B cell (primary cell): Measurements from ENCODE around the gene DENND4C. TPM values are rescaled to one million over a fixed set of nuclear protein-coding genes. Genes with fewer than 3 reads are reported as not detected.
"Not testable (repeated sequence)": the region's sequence is repeated elsewhere in the genome, so short reads cannot be mapped to it uniquely, and the experiment has no call there.

Experiments used
- ATAC-seq: fragments of 200-7000 bp; cut with Tn5 transposase; one replicate; pipeline ENCODE4 v1.10.0; 2021; ENCODE audit warnings: low read depth, mild to moderate bottlenecking, moderate number of reproducible peaks, moderate library complexity
- CTCF ChIA-PET: fragments of 350-600 bp; sonication (Branson Sonifier 250); formaldehyde crosslinking; loops from one replicate; lab custom pipeline; 2021; ENCODE audit warnings: antibody characterized with exemption, inconsistent platforms; lab: Charles Lee
- POLR2A ChIA-PET: fragments of 350-600 bp; sonication (Branson Sonifier 250); formaldehyde crosslinking; loops from one replicate; lab custom pipeline; 2021; ENCODE audit warnings: antibody characterized with exemption; lab: Charles Lee
- DNase-seq: peaks from one replicate; pipeline ENCODE4 v3.0.0; 2013
- H2AFZ ChIP-seq: 2 replicates; pipeline ENCODE4 v1.6.1; 2012; ENCODE audit warnings: mild to moderate bottlenecking, low read depth, low read length; ENCODE audit not compliant: insufficient read depth, poor library complexity, severe bottlenecking
- H3K27ac ChIP-seq, 2 donors: 1 replicate in 1 of 2; 2 replicates in 1 of 2; pipeline ENCODE4 v1.5.1; 2012 to 2013; ENCODE audit warnings: low read length in 2 of 2, mild to moderate bottlenecking in 2 of 2, moderate library complexity in 1 of 2
- H3K27me3 ChIP-seq, 4 experiments: fragments of 200-600 bp in 1 of 4; sonication (generic) in 1 of 4; replicated peaks in 1 of 4; 1 replicate in 2 of 4; 2 replicates in 2 of 4; pipeline versions ENCODE4 v1.6.1 to v1.7.0; 2013 to 2016; ENCODE audit warnings: low read length in 3 of 4, mild to moderate bottlenecking in 2 of 4, mixed read lengths in 1 of 4, moderate library complexity in 1 of 4; ENCODE audit not compliant: insufficient read depth in 4 of 4, control insufficient read depth in 3 of 4; ENCODE audit errors: control extremely low read depth in 1 of 4
- H3K36me3 ChIP-seq, 2 experiments: replicated peaks in 1 of 2; 1 replicate in 1 of 2; 2 replicates in 1 of 2; pipeline versions ENCODE4 v1.6.1 to v1.7.1; 2013; ENCODE audit warnings: low read length in 1 of 2; ENCODE audit not compliant: insufficient read depth in 2 of 2, control insufficient read depth in 1 of 2; ENCODE audit errors: control extremely low read depth in 1 of 2, extremely low read depth in 1 of 2
- H3K4me1 ChIP-seq, 2 donors: fragments of 200-600 bp in 1 of 2; sonication (generic) in 1 of 2; 1 replicate in 1 of 2; 2 replicates in 1 of 2; pipeline versions ENCODE4 v1.5.1 to v1.6.1; 2013 to 2017; ENCODE audit warnings: low read length in 2 of 2; ENCODE audit not compliant: control insufficient read depth in 2 of 2, insufficient read depth in 2 of 2
- H3K4me2 ChIP-seq: replicated peaks from 2 replicates; pipeline ENCODE3; 2012; ENCODE audit warnings: mild to moderate bottlenecking, low read depth, low read length; ENCODE audit not compliant: poor library complexity, severe bottlenecking
- H3K4me3 ChIP-seq, 5 experiments: fragments of 200-600 bp in 1 of 5; sonication (generic) in 1 of 5; 1 replicate in 3 of 5; 2 replicates in 2 of 5; pipeline versions ENCODE4 v1.5.1 to v1.7.0; 2011 to 2016; ENCODE audit warnings: low read length in 4 of 5, mild to moderate bottlenecking in 4 of 5, low read depth in 2 of 5, control low read depth in 1 of 5, moderate library complexity in 1 of 5; ENCODE audit not compliant: insufficient read depth in 1 of 5; ENCODE audit errors: control extremely low read depth in 1 of 5, extremely low read depth in 1 of 5
- H3K79me2 ChIP-seq: fragments of 200-600 bp; sonication (generic); one replicate; pipeline ENCODE4 v1.6.0; 2016; ENCODE audit warnings: low read length; ENCODE audit not compliant: control insufficient read depth, insufficient read depth
- H3K9ac ChIP-seq: fragments of 200-600 bp; sonication (generic); 2 replicates; pipeline ENCODE4 v1.6.1; 2017; ENCODE audit warnings: mild to moderate bottlenecking, low read length, moderate library complexity
- H3K9me3 ChIP-seq, 3 donors: one replicate each; pipeline versions ENCODE4 v1.6.1 to v1.7.1; 2013; ENCODE audit warnings: low read length in 2 of 3; ENCODE audit not compliant: control insufficient read depth in 2 of 3, insufficient read depth in 1 of 3; ENCODE audit errors: control extremely low read depth in 1 of 3
- H4K20me1 ChIP-seq: 2 replicates; pipeline ENCODE4 v1.6.0; 2012; ENCODE audit warnings: mild to moderate bottlenecking, low read length; ENCODE audit not compliant: insufficient read depth, control insufficient read depth, poor library complexity, severe bottlenecking
- H3K27ac Mint-ChIP-seq: one replicate; pipeline ENCODE4 v1.8.0; 2021; ENCODE audit warnings: mixed read lengths
- H3K27me3 Mint-ChIP-seq: one replicate; pipeline ENCODE4 v1.8.0; 2021; ENCODE audit warnings: mixed read lengths
- H3K4me1 Mint-ChIP-seq: one replicate; pipeline ENCODE4 v1.8.0; 2021; ENCODE audit warnings: mixed read lengths
- H3K4me3 Mint-ChIP-seq: one replicate; pipeline ENCODE4 v1.8.0; 2021; ENCODE audit warnings: mixed read lengths
- H3K9me3 Mint-ChIP-seq: one replicate; pipeline ENCODE4 v1.8.0; 2022; ENCODE audit warnings: mixed read lengths; ENCODE audit not compliant: insufficient read depth
- CTCF ChIP-seq: fragments of 200-600 bp; IDR thresholded peaks from one replicate; pipeline ENCODE4 v1.8.0; 2022; ENCODE audit warnings: antibody characterized with exemption, mild to moderate bottlenecking
- EZH2 ChIP-seq: IDR thresholded peaks from 2 replicates; pipeline ENCODE4 v1.6.1; 2012; ENCODE audit warnings: borderline replicate concordance, low read depth, mild to moderate bottlenecking, moderate library complexity, low read length; ENCODE audit not compliant: insufficient read depth, poor library complexity, severe bottlenecking
- WGBS: methylation state at CpG from one replicate; pipeline ENCODE4 v1.1.5; 2013; ENCODE audit warnings: missing lambda C conversion rate; ENCODE audit not compliant: insufficient coverage; 5-methylcytosine and 5-hydroxymethylcytosine counted together
- intact Hi-C: fragments of 100-400 bp; cut with micrococcal nuclease; formaldehyde crosslinking; loops from one replicate; pipeline ENCODE4 v1.10.0; 2022
- polyA plus RNA-seq: library from polyadenylated mRNA; depleted of rRNA; stranded (reverse); fragments of >200 nt; gene quantifications from 2 replicates; pipeline ENCODE4 v1.2.3, GENCODE V29; 2012
- total RNA-seq, 2 donors: library from RNA; stranded (reverse); fragments of 120-200 nt in 1 of 2; gene quantifications; 1 replicate in 1 of 2; 2 replicates in 1 of 2; pipeline versions ENCODE4 v1.2.3 to v1.2.4, GENCODE V29; 2013 to 2022

Gene DENND4C
- total and polyA plus RNA-seq, 2 donors (not counting 1 experiment from before 2014, with no cell fraction given) = 9.9 to 52.4 TPM

GRCh38 chr9:19251622-19252021 lies 21.1 kb downstream of the DENND4C start:
- H3K27ac ChIP-seq, H3K4me1 ChIP-seq, H3K9me3 Mint-ChIP-seq, H3K27ac Mint-ChIP-seq, H3K27me3 Mint-ChIP-seq, ATAC-seq, DNase-seq, H3K9ac ChIP-seq, POLR2A ChIA-PET, H3K4me2 ChIP-seq, intact Hi-C loops, CTCF ChIA-PET, H2AFZ ChIP-seq, H3K4me3 ChIP-seq, H3K4me3 Mint-ChIP-seq, H3K27me3 ChIP-seq, H3K9me3 ChIP-seq, H3K36me3 ChIP-seq: not testable (repeated sequence)
- Histone ChIP-seq H4K20me1 (peaks cover 46% of the 10 kb centered on the region), H3K79me2 (peaks cover 87% of the 10 kb centered on the region)
- WGBS = 95% methylated on average over 2 of the region's 5 CpGs
- peaks cover 30% of the 10 kb centered on the region for H3K4me1 Mint-ChIP-seq

GRCh38 chr9:19252174-19252884 lies 21.8 kb downstream of the DENND4C start:
- peaks cover 0 to 7% (median 0%) of the 10 kb centered on the region in 3 donors for H3K9me3 ChIP-seq
- TF ChIP-seq EZH2 (no peak), CTCF (no peak)
- no peak overlapping the region for H3K4me2 ChIP-seq
- Mint-ChIP-seq H3K4me1 (peaks cover 30% of the 10 kb centered on the region), H3K9me3 (no peaks in the 10 kb centered on the region), H3K27ac (no peak overlapping the region), H3K27me3 (no peaks in the 10 kb centered on the region), H3K4me3 (no peak overlapping the region)
- H4K20me1 ChIP-seq = peaks cover 41% of the 10 kb centered on the region
- CTCF ChIA-PET = interaction anchor here (1.0 kb wide), 1 partner anchor 11 kb away, joined by 4 read pairs; no protein-coding TSS in a partner anchor
- H3K79me2 ChIP-seq = peaks cover 83% of the 10 kb centered on the region
- POLR2A ChIA-PET = interaction anchor here (0.6 kb wide), 1 partner anchor 39 kb away, joined by 3 read pairs; no protein-coding TSS in a partner anchor
- H3K9ac ChIP-seq = no peak overlapping the region
- H3K27me3 ChIP-seq = no peaks in the 10 kb centered on the region
- DNase-seq (no peak), ATAC-seq (no peak)
- WGBS = 87% methylated on average over 3 of the region's 7 CpGs
- intact Hi-C loops = no loop called here
- H3K27ac ChIP-seq = no peak overlapping the region
- no peaks in the 10 kb centered on the region for H3K4me1 ChIP-seq
- H3K4me3 ChIP-seq = no peak overlapping the region
- H3K36me3 ChIP-seq = no peaks in the 10 kb centered on the region
- H2AFZ ChIP-seq = no peak overlapping the region
